AG04450 (cell line): Measurements from ENCODE around the gene AMN. TPM values are rescaled to one million over a fixed set of nuclear protein-coding genes. Genes with fewer than 3 reads are reported as not detected.

ENCODE experiments used
- CTCF ChIA-PET: fragments of 300-600, 350-600 bp; formaldehyde crosslinking; extraction: SDS; loops from one replicate; lab custom pipeline; 2022; ENCODE audit warnings: antibody characterized with exemption, inconsistent platforms; lab: Charles Lee
- POLR2A ChIA-PET: fragments of 350-600 bp; formaldehyde crosslinking; extraction: SDS; loops from one replicate; lab custom pipeline; 2021; ENCODE audit warnings: antibody characterized with exemption, inconsistent platforms; lab: Yijun Ruan, JAX
- DNase-seq: peaks from one replicate; pipeline ENCODE4 v3.0.0-alpha.2; 2011; ENCODE audit warnings: low read depth, low spot score
- H3K27ac ChIP-seq: one replicate; pipeline ENCODE4 v1.5.1; 2012; ENCODE audit warnings: low read depth, low read length, control low read depth
- H3K27me3 ChIP-seq: one replicate; pipeline ENCODE4 v1.6.0; 2012; ENCODE audit warnings: low read length; ENCODE audit not compliant: control insufficient read depth, insufficient read depth
- H3K4me3 ChIP-seq: 2 replicates; pipeline ENCODE4 v1.5.1; 2011; ENCODE audit warnings: mild to moderate bottlenecking, low read depth, low read length, control low read depth
- H3K9me3 ChIP-seq: 2 replicates; pipeline ENCODE4 v1.5.1; 2012; ENCODE audit warnings: low read length; ENCODE audit not compliant: control insufficient read depth, insufficient read depth
- polyA plus RNA-seq: library from polyadenylated mRNA; depleted of rRNA; stranded (reverse); fragments of >200 nt; gene quantifications from 2 replicates; pipeline ENCODE4 v1.2.3, GENCODE V29; 2011
- TF ChIP-seq, protein P1 (sequence below): IDR thresholded peaks from 2 replicates; pipeline ENCODE4 v1.5.1; 2011; ENCODE audit warnings: low read depth, low read length, control low read depth, inconsistent platforms

The AMN gene
- polyA plus RNA-seq, 1 experiment = 0.06 TPM

DNA sequence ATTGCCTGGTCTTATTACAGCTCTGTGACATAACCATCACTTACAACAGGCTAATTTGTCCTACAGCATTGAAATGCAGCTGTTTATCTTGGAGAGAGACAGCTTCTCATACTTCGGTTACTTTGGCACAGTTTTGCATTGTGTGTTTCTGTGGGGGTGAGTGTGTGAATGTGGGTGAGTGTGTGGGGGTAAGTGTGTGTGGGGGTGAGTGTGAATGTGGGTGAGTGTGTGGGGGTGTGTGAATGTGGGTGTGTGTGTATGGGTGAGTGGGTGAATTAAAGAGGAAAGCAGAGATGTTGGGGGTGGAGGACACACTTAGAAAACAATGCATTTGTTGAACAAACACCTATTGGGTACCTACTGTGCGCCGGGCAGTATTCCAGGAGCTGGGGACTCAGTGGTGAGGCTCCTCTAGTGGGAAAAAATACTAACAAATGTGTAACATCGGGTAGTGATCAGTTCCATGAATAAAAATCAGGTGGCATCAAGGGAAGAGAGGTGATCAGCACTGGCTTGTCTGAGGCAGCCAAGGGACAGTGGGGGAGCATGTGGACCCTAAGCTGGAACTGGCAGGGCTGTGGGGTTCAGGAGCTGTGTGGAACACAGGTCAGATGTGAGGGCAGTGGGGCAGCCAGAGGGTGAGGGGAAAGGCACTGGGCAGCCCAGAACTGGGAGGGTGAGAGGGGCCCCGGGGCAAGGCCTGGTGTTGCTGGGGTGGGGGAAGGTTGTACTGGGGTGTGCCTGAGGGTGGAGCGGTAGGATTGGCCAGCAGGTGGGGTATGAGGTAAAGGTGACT is 44.1 kb upstream of the AMN start:
- ChIA-PET CTCF (no interaction called here), POLR2A (no interaction called here)
- Histone ChIP-seq H3K9me3 (no peaks in the 10 kb centered on the region), H3K27ac (no peak overlapping the region), H3K4me3 (no peak overlapping the region), H3K27me3 (no peaks in the 10 kb centered on the region)
- DNase-seq = no peak
- TF ChIP-seq, protein P1, sequence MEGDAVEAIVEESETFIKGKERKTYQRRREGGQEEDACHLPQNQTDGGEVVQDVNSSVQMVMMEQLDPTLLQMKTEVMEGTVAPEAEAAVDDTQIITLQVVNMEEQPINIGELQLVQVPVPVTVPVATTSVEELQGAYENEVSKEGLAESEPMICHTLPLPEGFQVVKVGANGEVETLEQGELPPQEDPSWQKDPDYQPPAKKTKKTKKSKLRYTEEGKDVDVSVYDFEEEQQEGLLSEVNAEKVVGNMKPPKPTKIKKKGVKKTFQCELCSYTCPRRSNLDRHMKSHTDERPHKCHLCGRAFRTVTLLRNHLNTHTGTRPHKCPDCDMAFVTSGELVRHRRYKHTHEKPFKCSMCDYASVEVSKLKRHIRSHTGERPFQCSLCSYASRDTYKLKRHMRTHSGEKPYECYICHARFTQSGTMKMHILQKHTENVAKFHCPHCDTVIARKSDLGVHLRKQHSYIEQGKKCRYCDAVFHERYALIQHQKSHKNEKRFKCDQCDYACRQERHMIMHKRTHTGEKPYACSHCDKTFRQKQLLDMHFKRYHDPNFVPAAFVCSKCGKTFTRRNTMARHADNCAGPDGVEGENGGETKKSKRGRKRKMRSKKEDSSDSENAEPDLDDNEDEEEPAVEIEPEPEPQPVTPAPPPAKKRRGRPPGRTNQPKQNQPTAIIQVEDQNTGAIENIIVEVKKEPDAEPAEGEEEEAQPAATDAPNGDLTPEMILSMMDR = no peak

DNA sequence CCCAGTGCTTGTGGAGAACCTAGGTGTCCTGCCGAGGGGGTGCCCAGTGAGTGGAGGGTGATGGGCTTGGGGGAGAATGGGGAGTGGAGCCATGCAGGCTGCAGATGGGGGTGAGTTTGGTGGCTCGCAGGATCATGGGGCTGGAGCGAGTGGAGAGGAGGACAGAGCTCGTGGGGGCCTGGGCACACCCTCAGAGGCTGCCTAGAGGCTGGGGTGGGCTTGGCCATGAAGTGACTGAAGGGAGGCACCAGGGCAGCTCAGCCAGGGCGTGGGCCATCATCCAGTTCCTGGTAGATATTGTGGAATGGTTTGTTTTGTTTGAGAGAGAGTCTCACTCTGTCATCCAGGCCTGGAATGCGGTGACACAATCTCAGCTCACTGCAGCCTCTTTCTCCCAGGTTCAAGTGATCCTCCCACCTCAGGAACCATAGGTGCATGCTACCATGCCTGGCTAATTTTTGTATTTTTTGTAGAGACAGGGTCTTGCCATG is 43.4 kb upstream of the AMN start:
- CTCF ChIA-PET = no interaction called here
- TF ChIP-seq, protein P1 = no peak
- DNase-seq = no peak
- Histone ChIP-seq H3K27me3 (no peaks in the 10 kb centered on the region), H3K4me3 (no peak overlapping the region), H3K9me3 (no peaks in the 10 kb centered on the region), H3K27ac (no peak overlapping the region)
- POLR2A ChIA-PET = no interaction called here

DNA sequence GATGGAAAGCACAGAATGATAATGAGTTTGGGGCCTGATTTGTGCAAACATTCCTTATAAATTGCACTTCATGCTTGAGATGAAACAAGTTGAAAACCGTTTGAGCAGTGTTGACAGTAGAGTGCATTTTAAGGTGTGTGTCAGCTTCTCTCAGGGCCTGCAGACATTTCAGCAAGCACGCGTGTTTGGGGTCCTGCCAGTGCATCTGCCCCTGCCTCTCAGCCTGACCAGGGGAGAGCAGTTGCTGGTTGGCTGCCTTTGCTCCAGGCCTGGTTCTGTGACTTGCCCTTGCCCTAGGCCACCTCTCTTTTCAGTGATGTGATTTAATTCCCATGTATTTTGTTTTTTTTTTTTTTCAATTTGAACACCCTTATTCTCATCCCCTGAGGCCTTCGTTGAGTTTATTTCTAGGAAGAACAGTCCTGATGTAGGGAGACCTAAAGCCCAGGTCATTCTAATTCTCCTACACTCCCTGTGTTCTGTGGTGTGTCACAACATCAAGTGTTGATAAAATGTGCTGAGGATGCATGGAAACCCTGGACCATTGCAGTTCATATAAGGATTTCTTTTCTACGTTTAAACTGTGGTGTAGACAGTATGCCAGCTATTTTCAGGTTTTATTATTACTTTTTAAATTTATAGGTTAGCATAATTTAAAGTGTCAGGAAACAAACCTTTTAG is 40.1 kb upstream of the AMN start:
- TF ChIP-seq, protein P1 = no peak
- ChIA-PET CTCF (interaction anchor here (0.6 to 0.9 kb wide), 2 partner anchors 187 to 536 kb away, joined by 3 to 4 read pairs; no protein-coding TSS in a partner anchor), POLR2A (no interaction called here)
- DNase-seq = no peak
- Histone ChIP-seq H3K27me3 (no peaks in the 10 kb centered on the region), H3K4me3 (no peak overlapping the region), H3K9me3 (no peaks in the 10 kb centered on the region), H3K27ac (no peak overlapping the region)

DNA sequence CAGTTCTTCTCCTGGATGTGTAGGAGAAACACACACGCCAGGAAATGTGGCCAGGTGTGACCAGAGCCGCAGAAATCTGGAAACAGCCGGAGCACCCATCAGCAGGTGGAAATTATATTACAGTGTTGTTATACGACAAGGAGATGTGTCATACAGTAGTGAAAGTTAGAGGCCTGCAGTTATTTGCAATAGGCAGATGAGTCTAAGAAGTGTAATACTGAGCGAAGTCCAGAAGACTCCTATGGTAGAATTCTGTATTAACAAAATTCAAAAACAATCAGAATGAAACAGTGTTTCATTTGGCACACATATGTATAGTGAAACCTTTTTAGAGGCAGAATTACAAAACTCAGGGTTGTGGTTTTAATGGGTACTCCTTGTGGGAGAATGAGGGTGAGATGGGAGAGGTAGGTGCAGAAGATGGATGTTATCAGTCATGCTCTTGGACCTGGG is 39.3 kb upstream of the AMN start:
- TF ChIP-seq, protein P1 = no peak
- no peaks in the 10 kb centered on the region for H3K9me3 ChIP-seq
- ChIA-PET POLR2A (no interaction called here), CTCF (no interaction called here)
- no peak overlapping the region for H3K27ac ChIP-seq
- no peaks in the 10 kb centered on the region for H3K27me3 ChIP-seq
- no peak for DNase-seq
- no peak overlapping the region for H3K4me3 ChIP-seq

DNA sequence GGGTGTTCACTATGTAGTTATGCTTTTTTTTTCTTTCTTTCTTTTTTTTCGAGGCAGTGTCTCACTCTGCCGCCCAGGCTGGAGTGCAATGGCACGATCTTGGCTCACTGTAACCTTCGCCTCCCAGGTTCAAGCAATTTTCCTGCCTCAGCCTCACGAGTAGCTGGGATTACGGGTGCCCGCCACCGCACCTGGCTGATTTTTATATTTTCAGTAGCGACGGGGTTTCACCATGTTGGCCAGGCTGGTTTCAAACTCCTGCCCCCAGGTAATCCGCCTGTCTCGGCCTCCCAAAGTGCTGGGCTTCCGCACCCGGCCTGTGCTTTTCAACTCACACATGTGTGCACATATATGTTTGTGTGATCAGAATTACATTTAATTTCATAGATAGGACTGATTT is 38.9 kb upstream of the AMN start:
- ChIA-PET CTCF (no interaction called here), POLR2A (no interaction called here)
- no peaks in the 10 kb centered on the region for H3K9me3 ChIP-seq
- H3K27me3 ChIP-seq = no peaks in the 10 kb centered on the region
- DNase-seq = no peak
- H3K27ac ChIP-seq = no peak overlapping the region
- TF ChIP-seq, protein P1 = no peak
- H3K4me3 ChIP-seq = no peak overlapping the region
